ENCODE measurements around the gene TRANK1. TPM values are rescaled to one million over a fixed set of nuclear protein-coding genes. Genes with fewer than 3 reads are reported as not detected.

TRANK1 gene
- total RNA-seq, 1 donor from 2014 or later: 38.5 TPM

DNA sequence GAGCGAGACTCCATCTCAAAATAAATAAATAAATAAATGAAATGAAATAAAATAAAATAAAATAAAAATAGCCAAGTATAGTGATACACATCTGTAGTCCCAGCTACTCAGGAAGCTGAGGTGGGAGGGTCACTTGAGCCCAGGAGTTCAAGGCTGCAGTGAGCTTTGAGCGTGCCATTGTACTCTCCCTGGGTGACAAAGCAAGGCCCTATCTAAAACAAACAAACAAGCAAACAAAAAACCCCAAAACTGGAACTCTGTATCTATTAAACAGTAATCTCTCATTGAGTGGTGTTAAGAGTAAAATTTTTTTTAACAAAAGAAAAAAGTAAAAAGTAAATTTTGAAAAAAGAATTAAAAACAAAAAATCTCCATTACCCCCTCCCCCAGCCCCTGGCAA is 27.3 kb upstream of the TRANK1 start:
- no peak for ATAC-seq
- Histone ChIP-seq H3K27me3 (no peaks in the 10 kb centered on the region), H3K9me3 (no peaks in the 10 kb centered on the region), H3K36me3 (no peaks in the 10 kb centered on the region), H3K27ac (no peak overlapping the region), H3K4me1 (peaks cover 10% of the 10 kb centered on the region), H3K4me3 (no peak overlapping the region)
- DNase-seq: no peak
- intact Hi-C loops (cut with DNase I): no loop called here
- TF ChIP-seq, protein P1, sequence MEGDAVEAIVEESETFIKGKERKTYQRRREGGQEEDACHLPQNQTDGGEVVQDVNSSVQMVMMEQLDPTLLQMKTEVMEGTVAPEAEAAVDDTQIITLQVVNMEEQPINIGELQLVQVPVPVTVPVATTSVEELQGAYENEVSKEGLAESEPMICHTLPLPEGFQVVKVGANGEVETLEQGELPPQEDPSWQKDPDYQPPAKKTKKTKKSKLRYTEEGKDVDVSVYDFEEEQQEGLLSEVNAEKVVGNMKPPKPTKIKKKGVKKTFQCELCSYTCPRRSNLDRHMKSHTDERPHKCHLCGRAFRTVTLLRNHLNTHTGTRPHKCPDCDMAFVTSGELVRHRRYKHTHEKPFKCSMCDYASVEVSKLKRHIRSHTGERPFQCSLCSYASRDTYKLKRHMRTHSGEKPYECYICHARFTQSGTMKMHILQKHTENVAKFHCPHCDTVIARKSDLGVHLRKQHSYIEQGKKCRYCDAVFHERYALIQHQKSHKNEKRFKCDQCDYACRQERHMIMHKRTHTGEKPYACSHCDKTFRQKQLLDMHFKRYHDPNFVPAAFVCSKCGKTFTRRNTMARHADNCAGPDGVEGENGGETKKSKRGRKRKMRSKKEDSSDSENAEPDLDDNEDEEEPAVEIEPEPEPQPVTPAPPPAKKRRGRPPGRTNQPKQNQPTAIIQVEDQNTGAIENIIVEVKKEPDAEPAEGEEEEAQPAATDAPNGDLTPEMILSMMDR (IDR thresholded peaks at IDR 0.05): no peak

- DNase-seq: no peak
- no peak overlapping the region for H3K27ac ChIP-seq
- TF ChIP-seq, protein P1 (IDR thresholded peaks at IDR 0.05): no peak
- H3K9me3 ChIP-seq: no peaks in the 10 kb centered on the region
- ATAC-seq: peak; percentile 81
- peaks cover 10% of the 10 kb centered on the region for H3K4me1 ChIP-seq
- no peaks in the 10 kb centered on the region for H3K27me3 ChIP-seq
- no peak overlapping the region for H3K4me3 ChIP-seq
- no peaks in the 10 kb centered on the region for H3K36me3 ChIP-seq
- intact Hi-C loops (cut with DNase I): no loop called here
These were observed 24.9 kb upstream of the TRANK1 start for GRCh38 chr3:36969540-36970432.

DNA sequence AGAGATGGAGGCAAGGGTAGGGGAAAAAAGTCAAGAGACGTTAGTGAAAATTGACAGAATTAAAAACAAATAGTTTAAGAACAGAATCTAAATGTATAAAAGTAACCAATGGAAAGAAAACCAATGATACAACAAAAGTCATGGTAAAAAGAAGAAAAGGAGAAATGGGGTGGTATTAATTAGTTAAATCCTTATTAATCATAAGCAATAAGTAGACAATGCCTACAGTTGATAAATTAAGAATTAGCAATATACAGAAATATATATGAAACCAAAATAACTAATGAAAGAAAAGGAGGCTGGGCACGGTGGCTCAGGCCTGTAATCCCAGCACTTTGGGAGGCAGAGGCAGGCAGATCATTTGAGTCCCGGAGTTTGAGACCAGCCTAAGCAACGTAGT is 24.2 kb upstream of the TRANK1 start:
- TF ChIP-seq, protein P1 (IDR thresholded peaks at IDR 0.05): no peak
- ATAC-seq (no peak), DNase-seq (no peak)
- H3K36me3 ChIP-seq: no peaks in the 10 kb centered on the region
- H3K4me1 ChIP-seq: peaks cover 10% of the 10 kb centered on the region
- no peak overlapping the region for H3K4me3 ChIP-seq
- H3K27ac ChIP-seq: no peak overlapping the region
- H3K9me3 ChIP-seq: no peaks in the 10 kb centered on the region
- intact Hi-C loops (cut with DNase I): no loop called here
- no peaks in the 10 kb centered on the region for H3K27me3 ChIP-seq

GRCh38 chr3:36965440-36965839 is 20.6 kb upstream of the TRANK1 start:
- no peaks in the 10 kb centered on the region for H3K9me3 ChIP-seq
- TF ChIP-seq, protein P1 (IDR thresholded peaks at IDR 0.05): no peak
- ATAC-seq (peak; percentile 49), DNase-seq (no peak)
- no peaks in the 10 kb centered on the region for H3K27me3 ChIP-seq
- H3K4me3 ChIP-seq: no peak overlapping the region
- intact Hi-C loops (cut with DNase I): no loop called here
- peak overlapping the region; percentile 65 for H3K27ac ChIP-seq
- peaks cover 10% of the 10 kb centered on the region for H3K4me1 ChIP-seq
- H3K36me3 ChIP-seq: no peaks in the 10 kb centered on the region

DNA sequence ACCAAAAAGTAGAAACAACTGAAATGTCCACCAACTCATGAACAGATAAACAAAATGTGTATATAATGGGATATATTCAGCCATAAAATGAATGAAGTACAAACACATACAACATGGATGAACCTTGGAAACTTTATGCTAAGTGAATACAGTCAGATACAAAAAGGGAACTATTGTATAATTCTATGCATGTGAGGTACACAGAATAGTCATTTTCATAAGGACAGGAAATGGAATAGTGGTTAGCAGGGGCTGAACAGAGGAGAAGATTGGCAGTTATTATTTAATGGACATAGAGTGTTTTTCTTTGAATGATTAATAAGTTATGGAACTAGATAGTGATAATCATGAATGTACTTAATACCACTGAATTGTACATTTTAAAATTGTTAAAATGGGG is 20.0 kb upstream of the TRANK1 start:
- Histone ChIP-seq H3K4me1 (peaks cover 5% of the 10 kb centered on the region), H3K4me3 (no peak overlapping the region), H3K36me3 (no peaks in the 10 kb centered on the region), H3K9me3 (no peaks in the 10 kb centered on the region), H3K27me3 (no peaks in the 10 kb centered on the region), H3K27ac (peak overlapping the region; percentile 15)
- intact Hi-C loops (cut with DNase I): no loop called here
- TF ChIP-seq, protein P1 (IDR thresholded peaks at IDR 0.05): no peak
- ATAC-seq (peak; percentile 17), DNase-seq (no peak)
